Islet of Langerhans (tissue), 1 donor: Measurements from ENCODE around the gene GINS3.
A peak's percentile ranks its signal among the peaks of the same experiment; 100 is the strongest.

Experiments used
- FAIRE-seq: peaks from one replicate; lab custom pipeline; 2011; peaks lifted over from hg19 to GRCh38; lab: Jason Lieb, UNC

The GINS3 gene

DNA sequence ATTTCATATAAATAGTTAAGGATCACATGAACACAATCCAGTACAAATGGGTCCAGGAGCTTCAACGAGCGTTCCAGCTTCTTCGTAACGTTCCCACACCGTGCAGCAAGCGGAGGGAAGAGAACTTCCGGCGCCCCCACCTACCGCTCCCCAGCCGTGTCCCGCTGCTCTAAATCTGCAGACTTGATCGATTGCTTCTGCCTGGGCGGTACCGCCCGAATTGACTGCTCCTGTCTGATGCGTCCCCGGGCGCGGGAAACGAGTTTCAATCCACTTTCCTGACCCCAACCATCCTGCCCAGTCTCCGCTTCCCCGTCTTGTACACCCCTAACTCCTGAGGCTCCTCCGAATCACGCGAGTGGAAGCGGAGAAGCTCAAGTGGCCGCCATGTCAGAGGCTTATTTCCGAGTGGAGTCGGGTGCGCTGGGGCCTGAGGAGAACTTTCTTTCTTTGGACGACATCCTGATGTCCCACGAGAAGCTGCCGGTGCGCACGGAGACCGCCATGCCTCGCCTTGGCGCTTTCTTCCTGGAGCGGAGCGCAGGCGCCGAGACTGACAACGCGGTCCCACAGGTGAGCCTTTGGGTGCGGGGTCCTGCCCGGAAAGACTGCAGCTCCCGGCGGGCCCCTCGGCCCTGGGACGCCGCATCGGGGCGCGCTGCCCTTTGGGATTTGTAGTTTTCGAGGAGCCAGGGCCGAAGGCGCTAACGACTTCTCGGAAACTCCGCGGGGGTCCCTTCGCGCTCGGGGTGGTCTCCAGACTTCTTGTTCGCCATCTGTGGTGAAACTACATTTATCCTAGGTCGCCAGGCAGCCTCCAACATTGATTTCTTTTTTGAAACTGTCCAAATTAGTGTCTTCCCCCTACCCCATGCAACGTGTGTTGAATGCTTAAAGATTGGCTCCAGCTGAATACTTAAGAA lies at the start of gene GINS3:
GINS3 (plus strand) TSS at position 257 of the 923 bp plus-strand sequence; CDS start at position 388, 131 bp downstream.
- no peak for FAIRE-seq

DNA sequence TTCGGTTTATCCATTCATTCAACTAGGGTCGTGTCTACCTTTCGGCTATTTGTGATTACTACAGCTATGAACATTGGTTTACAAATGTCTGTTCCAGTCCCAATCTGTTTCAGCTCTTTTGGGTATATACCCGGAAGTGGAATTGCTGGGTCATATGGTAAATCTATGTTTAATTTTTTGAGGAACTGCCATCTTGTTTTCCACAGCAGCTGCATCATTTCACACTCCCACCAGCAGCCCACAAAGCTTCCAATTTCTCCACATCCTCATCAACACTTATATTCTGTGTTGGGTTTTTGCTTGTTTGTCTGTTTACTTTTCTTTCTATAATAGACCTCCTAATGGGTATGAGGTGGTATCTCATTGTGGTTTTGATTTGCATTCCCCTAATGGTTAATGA lies 48.7 kb upstream of the GINS3 start:
- no peak for FAIRE-seq

DNA sequence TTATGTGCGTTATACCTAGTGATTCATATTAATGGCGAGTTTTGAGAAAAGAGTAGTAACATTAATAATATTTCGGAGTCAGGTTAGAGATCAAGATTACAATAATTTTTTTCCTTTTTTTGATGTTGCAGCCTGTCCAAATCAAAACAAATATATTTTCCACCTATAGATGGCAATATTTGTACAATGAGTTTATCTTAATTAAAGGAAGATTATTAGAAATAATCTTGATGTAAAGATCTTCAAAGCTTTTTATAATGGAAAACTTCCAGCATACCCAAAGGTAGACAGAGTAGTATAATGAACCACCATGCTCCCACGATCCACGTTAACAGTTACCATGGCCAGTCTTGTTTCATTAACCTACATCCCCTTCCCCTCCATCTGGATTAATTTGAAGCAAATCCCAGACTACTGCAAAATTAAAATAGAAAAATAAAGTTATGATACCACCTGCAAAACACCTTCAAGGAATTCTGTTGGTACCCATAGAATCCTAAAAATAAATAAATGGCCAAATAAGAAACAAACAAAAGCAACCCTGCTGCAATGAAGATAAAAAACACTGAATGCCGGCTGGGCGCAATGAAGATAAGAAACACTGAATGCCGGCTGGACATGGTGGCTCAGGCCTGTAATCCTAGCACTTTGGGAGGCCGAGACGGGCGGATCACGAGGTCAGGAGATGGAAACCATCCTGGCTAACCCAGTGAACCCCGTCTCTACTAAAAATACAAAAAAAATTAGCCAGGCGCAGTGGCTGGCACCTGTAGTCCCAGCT lies 46.5 kb upstream of the GINS3 start:
- FAIRE-seq, result peak; percentile 73

DNA sequence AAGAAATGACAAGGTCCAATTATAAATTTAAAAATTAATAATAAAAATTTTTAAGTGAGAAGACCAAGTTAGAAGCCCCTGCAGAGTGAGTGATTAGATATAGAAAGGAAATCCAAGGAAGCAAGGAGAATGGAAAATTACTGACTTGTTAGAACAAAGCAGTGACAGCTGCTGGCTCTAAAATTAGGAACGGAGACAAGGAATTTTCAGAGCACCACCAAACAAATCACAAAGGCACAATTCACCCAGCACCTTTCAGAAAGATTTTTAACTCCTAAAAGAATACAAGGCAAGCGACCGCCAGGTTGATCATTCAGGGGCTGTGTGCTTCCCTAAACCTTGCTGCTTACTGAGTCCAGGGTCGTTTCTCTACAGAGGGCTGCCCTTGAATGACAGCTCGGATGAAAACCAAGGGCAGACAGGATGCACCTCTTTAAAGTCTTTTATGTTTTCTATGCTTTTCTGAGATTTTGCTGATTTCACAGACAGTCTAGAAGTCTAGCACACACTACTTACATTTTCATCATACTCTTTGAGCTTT lies 45.4 kb upstream of the GINS3 start:
- FAIRE-seq, result no peak

DNA sequence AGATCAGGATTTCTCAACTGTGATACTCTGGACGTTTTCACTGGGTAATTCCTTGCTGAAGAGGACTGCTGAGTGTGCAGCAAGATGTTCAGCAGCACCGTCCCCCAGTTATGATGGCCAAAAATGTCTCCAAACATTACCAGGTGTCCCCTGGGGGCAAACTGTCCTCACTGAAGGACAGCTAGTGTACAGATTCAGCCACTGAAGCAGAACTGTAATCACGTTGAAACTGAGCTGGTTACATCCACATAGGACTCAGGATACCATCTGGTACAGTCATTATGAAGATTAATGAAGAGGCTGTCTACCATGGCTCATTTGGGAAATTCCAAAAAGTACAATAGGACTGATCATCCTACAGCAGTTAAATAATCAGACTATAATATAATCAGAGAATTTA lies 43.3 kb upstream of the GINS3 start:
- no peak for FAIRE-seq

GRCh38 chr16:58352690-58353089 lies 39.6 kb upstream of the GINS3 start:
- FAIRE-seq, result no peak

DNA sequence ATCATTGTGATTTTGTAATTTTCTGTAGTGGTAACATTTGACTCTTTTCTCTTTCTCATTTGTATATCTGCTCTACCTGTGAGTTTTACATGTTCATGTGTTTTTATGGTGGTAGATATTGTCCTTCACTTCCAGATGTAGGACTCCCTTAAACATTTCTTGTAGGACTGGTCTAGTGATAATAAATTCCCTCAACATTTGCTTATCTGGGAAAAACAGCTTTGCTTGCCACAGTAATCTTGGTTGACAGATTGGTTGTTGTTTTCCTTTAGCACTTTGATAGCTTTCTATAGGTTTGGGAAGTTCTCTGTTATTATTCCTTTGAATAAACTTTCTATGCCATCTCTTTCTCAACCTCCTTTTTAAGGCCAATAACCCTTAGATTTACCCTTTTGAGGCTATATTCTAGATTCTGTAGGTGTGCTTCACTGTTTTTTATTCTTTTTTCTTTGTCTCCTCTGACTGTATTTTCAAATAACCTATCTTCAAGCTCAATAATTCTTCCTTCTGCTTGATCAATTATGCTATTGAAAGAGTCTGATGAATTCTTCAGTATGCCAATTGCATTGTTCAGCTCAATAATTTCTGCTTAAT lies 32.1 kb upstream of the GINS3 start:
- FAIRE-seq, result no peak

GRCh38 chr16:58361726-58362125 lies 30.5 kb upstream of the GINS3 start:
- FAIRE-seq, result no peak

GRCh38 chr16:58363746-58364393 lies 28.4 kb upstream of the GINS3 start:
- FAIRE-seq, result no peak

- no peak for FAIRE-seq
Observed at GRCh38 chr16:58365623-58366022, 26.6 kb upstream of the GINS3 start.

DNA sequence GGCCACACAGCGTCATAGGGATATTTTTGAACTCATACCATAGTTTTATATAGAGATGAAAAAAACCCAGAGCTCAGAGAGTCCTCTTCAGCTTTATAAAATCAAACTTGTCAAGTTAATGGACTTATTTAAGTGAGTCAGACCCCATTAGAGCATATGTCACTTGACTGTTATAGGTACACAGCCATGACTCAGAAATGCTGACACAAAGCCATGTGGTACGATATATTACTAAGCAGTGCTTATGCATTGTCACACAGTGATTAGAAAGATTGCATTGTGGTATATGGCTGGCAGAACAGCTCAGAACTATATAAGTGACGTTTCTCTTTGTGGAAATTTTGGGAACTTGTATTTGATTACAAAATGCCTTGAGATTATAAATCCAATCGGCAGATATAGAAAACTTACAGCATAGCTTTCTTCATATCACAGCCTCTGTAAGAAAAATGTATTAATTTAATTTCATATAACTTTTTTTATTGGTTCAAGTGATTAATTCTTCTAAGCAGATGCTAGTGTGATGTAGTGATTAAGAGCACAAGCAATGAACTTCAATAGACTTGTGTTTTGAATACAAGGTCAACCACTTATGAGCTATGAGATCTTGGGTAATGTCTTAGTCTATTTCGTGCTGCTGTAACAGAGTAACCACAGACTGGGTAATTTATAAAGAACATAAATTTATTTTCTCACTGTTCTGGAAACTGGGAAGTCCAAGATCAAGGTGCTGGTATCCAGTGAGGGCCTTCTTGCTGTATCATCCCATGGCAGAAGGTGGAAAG lies 25.8 kb upstream of the GINS3 start:
- FAIRE-seq, result no peak

- FAIRE-seq, result no peak
Observed at GRCh38 chr16:58367252-58367651, 25.0 kb upstream of the GINS3 start.

DNA sequence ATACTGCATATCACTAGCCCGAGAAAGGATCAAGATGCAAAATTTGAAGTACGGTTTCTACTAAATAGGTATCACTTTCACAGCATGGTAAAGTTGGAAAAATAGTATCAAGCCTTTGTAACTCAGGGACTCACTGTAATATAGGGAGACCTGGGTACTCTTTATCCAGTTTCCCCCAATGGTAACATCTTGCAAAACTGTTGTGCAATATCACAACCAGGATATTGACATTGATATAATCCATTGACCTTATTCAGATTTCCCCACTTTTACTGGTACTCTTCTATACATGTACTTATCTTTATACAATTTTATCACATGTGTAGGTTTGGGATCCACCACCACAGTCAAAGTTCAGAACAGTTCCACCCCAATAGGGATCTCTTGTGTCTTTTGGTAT lies 20.4 kb upstream of the GINS3 start:
- FAIRE-seq, result no peak

DNA sequence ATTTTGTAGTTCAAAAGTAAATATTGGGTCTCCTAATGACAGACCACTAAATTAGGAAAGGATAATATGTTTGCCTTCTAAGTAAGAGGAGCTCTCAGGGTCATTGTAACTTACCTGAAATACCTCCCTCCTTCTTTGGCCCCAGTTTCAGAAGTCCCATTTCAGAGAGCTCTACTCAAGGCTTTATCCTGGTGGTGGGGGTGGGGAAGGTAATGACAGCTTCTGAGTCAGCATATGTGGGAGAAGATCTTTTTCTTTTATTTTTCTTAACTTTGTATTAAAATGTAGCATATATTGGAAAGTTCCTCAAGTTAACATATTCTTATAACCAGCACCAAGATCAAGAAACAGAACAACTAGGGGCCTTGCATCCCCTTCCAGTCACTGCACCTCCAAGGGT lies 16.9 kb upstream of the GINS3 start:
- no peak for FAIRE-seq

DNA sequence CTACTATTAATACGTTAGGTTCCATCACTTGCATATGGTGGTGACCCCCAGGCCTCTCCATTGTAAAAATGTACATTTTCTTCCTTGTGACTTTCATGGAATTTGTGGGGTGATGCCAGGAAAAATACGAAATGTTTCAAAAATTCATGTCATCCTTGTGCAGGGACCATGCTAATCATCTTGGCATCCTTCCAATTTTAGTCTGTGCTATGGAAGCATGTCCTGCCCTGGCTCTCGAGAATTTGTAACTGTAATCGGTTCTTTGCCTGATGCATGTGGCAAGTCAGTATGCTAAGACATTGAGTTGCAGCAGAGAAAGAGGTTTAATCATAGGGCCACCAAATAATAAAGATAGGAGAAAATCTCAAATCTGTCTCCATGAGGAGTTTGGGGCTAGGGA lies 14.3 kb upstream of the GINS3 start:
- FAIRE-seq, result no peak

DNA sequence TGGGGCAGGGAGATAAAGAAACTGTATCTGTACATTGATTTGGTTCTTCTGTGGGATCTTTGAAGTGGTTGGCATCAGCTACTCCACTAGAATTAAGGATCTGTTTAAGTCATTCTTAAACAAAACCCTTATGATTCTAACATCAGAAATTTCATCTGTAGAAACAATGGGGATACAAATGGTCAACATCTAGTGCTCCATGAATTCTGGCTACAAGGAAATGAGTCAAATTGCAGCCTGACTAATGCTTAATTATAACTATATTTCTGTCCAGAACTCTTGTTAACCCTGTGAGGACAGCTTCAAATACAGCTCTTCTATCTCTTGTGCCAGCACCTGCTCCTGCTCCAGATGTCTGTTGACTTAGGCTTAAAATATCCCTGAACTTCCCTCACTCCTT lies 13.9 kb upstream of the GINS3 start:
- FAIRE-seq, result no peak

- FAIRE-seq, result no peak
Observed at GRCh38 chr16:58379736-58380135, 12.5 kb upstream of the GINS3 start.

DNA sequence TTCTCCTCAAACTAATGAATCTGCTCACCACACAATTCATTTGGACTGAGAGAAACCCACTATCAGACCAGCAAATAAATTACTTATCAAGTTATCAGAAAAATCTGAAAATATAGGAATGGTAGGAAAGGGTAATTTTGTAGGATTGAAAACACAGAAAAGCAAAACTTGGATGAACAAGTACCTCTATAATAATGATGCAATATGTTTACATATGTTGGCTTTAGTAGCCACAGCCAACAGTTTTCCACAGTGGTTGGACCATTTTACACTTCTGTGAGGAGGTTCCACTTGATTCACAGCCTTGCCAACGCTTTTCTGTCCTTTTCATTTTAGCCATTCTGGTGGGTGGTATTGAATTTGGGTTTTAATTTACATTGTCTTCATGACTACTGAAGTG lies 10.6 kb upstream of the GINS3 start:
- FAIRE-seq, result no peak

GRCh38 chr16:58384437-58385055 lies 7.7 kb upstream of the GINS3 start:
- no peak for FAIRE-seq

DNA sequence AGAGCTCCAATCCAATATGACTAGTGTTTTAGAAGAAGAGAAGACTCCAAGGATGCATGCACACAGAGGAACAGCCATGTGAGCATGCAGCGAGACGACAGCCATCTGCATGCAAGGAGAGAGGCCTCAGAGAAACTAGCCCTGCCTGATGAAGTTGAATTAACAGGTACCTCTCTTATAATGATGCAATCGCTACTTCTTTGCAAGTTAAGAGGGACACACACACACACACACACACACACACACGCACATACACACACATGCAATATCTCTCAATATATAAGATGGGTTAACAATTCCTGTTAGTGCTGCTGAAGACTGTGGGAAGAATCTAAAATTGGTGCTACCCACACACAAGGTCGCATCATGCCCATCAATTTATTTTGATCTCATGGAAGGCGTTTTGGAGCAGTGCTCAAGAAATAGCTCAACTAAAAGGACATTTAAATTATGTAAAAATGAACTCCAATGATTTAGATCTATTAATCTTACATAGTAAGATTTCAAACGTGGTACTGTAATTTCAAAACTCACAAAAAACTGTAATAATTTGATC lies 7.0 kb upstream of the GINS3 start:
- no peak for FAIRE-seq

DNA sequence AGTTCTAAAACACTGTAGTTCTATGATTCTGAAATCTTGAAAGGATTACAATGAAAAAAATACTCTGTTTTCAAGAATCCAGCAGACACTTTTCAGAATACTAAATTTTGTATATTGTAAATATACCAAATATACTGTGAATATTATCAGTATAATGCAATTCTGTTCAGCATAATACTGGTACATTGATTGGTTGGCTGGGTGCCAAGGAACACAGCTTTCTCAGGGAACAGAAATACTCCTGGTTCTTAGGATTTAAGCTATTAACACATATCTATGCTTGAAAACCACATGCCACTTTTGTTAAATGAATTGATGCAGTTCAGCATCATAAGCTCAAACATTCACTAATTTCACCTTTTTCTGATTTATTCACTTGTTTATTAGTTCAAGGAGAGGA lies 2.5 kb upstream of the GINS3 start:
- FAIRE-seq, result no peak
